GM19351 (cell line): Measurements from ENCODE around the gene SMIM45.

ENCODE experiments used
- ATAC-seq: cut with Tn5 transposase; IDR thresholded peaks from one replicate; pipeline ENCODE4 v1.9.1; 2021; ENCODE audit warnings: mild to moderate bottlenecking, moderate library complexity; ENCODE audit not compliant: unreplicated experiment

SMIM45 gene

DNA sequence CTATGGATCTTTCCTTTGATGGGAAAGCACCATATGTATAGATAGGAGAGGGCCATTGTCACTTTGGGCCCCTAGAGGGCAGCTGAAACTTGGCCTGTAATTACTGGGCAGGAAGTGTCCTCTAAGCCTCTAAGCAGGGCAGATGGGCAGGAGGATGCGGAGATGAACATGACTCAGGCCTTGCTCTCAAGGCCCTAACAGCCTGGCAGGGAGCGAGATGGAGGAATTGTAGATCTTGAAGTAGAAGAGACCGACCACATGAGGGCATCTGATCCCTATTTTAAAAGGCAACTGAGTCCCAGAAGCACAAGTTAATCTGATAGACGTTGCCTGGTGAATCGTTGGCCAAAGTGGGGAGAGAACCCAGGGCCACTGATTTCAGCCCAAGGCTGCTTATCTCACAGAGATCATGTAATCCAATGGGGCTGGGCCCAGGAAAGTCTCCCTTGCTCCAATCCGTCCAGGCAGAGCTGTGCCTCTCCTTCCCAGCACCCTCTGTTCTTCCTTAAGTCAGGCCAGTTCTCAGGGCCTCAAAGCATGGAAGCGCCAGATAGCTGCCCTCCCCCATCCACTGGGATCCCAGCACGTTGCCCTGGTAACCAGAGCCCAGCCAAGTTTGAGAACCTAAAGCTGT is 14.8 kb downstream of the SMIM45 start:
- ATAC-seq: no peak

DNA sequence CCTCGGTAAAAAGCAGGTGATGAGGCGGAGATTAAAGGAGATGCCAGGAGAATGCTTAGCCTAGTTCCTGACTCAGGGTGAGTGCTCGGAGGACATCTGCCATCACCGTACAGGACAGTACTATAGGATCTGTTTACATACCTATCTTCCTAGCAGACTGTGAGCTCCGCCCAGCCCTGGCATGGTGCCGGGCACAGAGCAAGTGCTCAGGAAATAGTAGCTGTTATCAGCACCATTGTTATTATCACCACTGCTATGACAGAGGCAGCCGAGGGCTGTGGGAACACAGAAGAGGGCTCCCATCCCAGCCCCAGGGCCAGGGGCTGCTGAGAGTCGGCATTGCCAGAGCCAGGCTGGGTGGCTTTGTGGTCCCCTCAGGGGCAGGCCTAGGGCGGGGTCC is 16.7 kb downstream of the SMIM45 start:
- ATAC-seq: no peak

DNA sequence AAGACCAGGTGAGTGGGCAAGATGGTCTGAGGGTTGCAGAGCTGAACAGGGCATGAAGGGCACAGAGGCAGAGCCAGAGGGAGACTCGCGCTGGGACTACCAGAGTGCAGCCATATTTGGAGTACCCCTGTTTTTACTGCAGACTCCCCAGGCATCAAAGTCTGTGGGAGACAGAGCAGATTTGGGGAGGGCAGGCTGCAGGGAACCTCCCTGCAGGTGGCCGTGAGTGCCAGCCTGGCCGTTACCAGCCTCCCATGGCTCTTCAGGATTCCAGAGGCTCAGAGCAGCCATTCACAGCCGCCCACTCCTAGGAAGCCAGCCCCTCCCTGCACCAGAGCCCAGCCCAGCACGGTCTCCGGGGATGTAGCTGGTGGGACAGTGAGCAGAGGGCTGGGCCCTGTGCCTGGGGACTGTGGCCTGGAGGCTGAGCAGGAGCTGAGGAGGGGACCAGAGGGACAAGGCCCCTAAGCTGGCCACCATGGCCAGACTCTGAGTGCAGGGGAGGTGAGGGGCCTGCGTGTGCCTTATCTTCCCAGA is 17.2 kb downstream of the SMIM45 start, which contains the start of gene SEPTIN3:
Gene SEPTIN3, plus strand, starts transcription at position 334 of the 537 bp plus-strand sequence. CDS start 2,050 bp downstream, outside the sequence.
- no peak for ATAC-seq

DNA sequence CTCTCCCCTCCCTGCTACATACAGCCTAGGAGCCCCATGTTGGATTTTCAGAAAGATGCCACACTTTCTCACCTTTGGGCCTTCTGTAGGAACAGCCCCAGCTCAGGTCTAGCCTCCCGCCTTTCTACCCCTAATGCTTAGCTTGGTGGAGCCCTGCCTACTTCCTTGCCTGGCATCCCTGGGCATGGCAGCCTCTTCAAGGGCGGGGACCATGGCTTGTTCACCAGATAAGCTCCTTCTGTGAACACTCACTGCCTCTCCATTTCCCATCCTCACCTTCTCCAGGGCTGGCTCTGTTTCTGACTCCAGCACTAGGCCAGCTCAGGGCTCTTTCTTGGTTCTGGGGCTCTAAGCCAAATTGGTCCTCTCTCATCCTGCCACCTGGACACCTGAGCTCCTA is 18.7 kb downstream of the SMIM45 start:
- no peak for ATAC-seq

DNA sequence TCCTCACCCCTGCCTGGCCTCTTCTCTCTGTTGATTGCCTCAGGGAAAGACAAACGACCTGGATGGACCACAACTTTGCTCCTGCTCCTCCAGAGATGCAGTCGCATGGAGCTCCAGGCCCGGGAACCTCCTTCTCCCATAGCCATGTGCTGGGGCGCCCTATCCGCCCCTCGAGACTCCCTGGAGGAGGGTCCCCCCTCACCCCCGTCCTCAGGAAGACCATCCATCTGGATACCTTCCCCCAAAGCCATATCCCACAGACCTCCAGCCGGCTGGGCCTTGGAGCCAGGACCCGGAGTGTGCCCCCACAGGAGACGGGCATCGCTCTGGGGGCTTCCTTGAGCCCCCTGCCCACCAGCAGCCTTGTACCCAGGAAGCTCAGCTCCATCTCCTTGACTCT is 19.5 kb downstream of the SMIM45 start:
- no peak for ATAC-seq

DNA sequence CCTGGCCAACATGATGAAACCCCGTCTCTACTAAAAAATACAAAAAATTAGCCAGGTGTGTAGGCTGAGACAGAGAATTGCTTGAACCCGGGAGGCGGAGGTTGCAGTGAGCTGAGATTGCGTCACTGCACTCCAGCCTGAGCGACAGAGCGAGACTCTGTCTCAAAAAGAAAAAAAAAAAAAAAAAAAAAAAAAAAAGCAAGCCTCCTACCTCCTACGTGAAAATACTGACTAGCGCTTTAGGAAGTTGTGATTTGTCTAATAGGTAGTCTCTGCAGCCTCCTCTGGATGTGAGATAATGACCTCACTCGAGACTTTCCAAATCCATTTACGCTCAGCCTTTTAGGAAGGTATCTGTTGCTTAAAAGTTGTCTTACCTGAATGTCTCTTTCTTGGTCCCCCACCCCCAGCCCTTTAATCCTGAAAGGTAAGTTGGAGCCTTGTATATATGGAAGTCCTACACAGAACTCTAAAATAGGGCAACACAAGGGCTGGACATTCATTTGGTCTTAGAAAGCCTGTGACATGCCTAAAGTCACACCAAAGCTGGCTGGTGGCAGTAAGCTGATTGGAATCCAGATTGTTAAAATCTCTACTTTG is 22.8 kb downstream of the SMIM45 start:
- no peak for ATAC-seq

DNA sequence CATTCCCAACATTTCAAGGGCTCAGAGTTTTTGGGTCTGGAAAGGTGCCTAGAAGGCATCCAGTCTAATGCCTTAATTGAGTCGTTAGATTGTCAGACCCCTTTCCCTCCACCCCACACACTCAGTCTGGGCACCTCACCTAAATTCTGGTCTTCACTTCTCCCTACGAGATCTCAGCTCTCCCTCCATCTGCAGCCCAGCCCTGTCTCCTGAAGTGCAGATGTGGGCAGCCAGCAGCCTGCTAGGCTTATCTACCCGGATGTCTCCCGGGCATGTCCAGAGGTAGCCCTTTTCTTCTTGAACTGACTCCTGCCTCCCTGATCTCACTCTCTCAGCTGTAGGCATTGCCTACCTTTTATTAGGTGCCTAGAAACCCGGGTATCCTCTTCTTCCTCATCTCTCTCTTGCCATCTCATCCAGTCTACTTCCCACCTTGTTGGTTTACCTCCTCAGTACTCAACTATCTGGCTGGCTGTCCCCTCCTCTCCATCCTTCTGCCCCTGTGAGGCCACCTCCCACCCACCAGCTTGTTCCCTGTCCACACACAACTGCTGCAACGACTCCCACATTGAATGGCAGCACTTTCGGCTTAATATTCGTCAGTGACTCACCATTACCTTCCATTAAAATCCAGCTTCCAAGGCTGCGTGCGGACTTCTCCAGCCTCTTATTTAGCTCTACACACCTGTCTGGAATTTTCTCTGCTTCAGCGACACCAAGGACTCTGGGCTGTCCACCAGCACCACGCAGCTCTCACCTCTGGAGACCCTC is 23.5 kb downstream of the SMIM45 start:
- ATAC-seq: no peak

DNA sequence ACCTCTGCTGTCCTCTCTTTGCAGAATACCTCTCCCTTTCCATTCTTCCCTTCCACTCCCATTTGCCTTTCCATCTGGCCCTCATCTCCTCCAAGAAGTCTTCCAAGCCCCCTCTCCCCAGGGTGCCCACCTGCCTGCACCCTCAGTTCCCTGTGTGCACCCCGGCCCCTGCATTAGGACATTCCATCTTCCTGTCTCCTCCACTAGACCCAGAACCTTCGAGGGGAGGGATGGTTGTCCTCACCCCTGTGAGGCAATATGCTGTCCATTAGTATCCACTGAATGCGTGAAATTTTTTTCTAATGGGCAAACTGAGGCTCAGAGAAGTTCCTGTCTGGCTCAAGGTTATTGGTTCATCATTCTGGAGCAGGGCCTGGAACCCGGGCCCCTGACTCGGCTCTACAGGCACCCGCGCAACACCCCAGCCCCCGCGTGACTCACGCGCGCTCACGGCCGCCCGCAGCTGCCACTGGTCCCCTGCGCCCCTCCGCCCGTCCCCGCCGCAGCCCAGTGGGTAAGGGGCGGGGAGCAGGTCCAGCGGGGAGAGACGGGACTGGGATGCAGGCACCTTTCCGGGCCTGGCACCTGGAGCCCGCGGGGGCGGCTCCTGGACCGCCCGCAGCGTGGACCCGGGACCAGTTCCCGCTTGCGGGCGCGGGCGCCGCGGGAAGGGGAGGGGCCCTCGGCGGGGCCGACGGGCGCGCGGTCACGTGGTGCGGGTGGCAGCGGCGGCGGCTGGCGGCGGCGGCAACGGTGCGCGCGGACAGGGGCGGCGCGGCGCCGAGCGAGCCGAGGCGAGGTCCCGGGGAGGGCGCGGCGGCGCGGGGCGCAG is 24.3 kb downstream of the SMIM45 start:
- ATAC-seq: no peak

DNA sequence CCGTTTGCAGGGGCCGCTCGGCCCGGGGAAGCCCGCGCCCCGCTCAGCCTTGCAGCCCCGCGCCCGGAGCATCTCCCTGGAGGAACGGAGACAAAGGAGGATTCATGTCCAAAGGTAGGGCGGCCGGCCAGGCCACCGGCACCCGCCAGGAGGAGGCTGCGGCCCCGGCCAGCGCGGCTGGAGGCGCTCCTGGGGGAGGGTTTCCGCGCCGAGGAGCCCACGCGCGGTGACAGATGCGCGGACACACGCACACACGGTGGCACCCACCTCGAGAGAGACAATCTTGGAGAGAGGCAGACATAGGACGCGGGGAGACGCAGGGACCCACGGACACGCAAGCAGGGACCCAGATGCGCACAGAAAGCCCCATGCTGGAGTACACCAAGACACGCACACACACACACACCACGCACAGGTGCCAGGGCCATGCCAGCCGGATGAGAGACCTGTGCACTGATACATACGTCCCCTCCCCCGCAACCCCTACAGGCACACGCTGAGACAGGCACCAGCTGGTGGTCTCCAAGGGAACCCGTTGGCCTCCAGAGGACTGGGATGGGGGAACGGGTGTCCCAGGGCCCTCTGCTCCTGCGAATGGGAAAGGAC is 25.1 kb downstream of the SMIM45 start:
- ATAC-seq: no peak

DNA sequence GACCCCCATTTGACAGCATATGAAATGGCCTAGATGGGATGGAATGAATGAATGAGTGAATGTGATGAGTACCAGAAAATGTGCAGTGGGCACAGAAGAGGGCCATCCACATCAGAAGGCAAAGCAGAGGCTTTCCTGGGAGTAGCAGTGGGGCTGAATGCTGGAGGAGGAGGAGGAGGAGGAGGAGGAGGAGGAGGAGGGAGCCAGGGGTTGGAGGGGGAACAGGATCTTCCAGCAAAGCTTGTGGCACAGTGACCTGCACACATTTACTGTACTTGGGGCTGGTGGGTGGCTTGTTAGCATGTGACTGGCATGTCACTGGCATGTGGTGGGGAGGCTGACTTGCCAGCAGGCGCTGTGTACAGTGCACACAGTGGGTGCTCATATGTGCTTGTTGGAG is 26.8 kb downstream of the SMIM45 start:
- ATAC-seq: no peak

DNA sequence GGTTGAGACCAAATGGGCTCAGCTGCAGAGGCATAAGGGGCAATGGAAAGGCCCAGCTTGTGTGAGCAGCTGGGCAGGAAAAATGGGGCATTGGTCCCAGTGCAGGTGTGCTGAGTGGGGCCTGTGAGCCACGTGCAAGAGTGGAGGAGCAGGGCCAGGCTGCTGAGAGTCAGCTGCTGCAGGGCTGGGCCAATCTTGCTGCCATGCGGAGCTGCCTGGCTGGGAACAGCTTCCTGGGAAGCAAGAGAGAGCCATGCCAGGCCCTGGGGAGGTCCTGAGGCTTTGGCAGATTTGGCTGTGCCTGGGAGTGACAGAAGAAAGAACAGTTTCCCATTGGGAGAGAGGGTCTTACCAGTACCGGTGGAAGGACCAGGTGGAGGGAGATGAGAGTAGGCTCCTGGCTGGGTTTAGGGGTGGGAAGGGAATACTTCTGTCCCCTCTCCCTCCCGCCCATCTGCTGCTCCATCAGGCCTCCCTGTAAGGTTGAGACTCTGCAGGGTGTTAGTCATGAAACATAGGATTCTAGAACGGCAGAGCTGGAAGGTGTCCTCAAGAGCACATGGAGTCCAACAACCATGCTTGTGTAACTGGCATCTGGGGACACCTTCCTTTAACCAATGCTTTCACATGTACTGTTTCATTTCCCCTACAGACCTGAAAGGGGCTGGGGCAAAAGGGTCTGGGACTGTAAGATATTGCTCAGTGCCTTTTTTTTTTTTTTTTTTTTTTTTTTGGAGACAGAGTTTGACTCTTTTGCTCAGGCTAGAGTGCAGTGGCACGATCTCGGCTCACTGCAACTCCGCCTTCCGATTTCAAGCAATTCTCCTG is 27.7 kb downstream of the SMIM45 start:
- no peak for ATAC-seq

DNA sequence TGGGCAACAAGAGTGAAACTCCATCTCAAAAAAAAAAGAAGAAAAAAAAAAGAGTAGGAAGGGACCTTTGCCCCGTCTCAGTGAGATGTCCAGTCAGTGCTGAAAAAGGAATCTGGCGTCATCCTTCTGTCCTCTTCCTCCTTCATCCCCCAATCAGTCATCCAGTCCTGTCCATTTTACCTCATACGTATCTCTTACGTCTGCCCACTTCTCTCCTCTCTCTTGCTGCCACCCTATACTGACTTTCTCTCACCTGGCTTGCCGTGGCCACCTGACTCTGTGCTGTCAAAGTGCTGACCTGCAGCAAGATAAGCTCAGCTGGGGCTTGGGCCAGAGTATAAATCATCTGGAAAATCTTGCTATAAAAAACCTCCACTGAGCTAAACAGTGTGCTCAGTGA is 30.9 kb downstream of the SMIM45 start:
- no peak for ATAC-seq

DNA sequence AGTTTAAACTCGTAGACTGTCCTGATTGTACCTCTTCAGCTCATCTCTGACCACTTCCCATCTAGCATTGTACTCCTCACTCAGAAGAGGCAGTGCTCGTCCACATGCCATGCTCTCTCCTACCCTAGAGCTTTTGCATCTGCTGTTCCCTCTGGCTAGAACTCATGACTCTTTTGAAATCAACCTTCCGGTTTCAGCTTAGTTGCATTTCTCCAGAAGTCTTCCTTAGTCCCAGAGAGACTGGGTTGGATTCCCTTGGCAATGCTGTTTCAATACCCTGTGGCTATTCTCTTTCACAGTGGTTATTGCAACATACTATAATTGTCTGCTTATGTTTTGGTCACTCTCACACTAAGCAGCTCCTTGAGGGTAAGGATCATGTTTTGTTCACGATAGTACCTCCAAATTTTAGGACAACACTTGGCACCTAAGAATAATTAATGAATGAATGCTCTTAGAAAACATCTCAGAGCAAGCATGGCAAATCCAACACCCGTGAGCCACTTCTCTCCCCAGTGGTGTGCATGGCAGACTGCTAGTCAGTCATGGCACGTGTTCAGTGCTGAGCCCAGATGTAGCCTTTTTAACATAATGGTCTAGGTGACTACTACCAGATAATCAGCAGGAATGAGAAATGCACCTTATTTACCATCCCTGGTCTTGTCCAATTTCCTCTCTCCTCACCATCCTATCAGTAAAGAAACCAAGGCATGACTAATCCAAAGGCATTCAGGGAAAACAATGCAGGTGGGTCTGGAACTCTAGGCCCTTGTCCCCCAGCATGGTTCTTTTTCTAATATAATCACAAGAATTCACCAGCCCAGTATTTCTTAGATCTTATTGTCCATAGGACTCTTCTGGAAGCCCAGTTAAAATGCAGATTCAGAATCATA is 31.8 kb downstream of the SMIM45 start:
- ATAC-seq: no peak

DNA sequence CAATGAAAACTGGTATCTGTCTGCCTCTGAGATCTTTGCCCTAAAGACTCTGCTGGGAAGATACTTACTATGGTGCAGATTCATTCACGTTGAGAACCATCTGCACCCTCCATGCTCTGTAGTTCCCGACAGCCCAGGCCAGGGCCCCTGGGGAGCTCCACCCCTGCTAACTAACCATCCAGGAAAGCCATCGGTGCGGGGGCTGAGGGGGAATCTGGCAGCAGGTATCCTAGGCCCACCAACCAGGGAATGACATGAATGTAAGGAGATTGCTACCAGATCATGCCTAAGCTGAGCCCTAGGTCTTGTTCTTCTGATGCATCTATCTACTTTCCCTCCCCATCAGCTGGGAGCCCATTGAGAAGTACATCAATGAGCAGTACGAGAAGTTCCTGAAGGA is 35.3 kb downstream of the SMIM45 start:
- no peak for ATAC-seq

DNA sequence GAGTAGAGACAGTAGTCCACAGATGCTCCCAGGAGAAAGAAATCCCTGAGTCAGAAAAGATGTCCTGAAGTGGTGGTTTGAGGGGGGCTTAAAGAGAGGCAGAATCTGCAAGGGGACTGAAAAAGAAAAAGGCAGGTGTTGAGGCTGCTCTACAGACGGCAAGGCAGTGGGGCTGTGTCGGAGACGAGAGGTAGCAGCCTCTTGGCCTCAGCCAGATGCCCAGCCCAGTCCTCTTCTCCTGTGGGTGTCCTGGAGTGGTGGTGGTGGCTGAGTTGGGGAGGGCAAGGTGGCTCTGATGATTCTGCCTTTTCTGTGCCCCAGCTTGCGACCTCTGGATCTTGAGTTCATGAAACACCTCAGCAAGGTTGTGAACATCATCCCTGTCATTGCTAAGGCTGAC is 37.3 kb downstream of the SMIM45 start:
- no peak for ATAC-seq

DNA sequence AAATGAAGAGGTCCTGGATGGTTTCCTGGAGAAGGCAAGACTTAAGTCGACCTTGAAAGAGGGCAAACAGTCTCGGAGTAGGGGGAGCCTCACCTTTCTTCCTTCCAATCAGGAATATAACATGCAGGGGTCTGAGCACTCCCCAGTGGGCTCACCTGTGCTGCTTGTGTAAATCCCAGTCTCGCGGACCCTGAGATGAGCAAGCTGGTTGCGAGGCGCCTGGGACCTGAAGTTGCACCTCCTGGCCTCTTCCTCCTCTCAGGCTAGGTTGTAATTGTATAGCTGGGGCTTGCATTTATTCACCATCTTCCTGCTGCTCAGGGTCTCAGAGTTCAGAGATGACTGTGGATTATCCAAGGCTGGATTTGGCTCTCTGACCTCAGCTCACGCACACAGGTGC is 39.2 kb downstream of the SMIM45 start:
- no peak for ATAC-seq

DNA sequence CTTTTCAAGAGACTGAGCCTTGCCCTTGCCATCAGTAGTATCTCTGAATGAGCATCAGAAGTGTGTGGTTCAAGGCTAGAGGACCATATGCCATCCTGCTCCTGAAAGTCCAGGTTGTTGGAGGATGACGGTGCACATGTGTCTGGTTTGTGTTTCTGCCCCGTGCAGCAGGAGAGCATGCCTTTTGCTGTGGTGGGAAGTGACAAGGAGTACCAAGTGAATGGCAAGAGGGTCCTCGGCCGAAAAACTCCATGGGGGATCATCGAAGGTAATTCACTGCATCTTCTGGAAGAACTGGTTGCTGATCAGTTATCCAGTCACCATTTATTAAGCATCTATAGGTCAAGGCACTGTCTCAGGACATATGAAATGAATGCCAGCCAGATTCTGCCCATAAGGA is 40.5 kb downstream of the SMIM45 start:
- ATAC-seq: no peak

DNA sequence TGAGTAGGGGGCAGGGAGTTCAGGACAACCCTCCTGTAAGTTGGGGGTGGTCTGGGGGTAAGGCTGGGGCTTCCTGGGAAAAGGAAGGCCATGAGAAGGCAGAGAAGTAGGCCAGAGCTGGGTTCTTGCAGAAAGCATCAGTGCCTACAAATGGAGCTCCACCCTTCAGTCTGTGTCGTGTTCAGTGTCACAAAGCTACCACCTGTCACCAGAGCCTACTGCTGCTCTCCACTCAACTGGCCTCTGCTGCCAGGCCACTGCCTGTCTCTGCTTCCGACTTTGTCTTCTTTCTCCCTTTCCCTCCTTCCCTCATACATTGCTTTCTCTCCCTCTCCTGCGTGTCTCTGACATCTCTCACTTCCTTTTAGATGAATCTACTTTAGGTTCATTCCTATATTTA is 43.3 kb downstream of the SMIM45 start:
- no peak for ATAC-seq

DNA sequence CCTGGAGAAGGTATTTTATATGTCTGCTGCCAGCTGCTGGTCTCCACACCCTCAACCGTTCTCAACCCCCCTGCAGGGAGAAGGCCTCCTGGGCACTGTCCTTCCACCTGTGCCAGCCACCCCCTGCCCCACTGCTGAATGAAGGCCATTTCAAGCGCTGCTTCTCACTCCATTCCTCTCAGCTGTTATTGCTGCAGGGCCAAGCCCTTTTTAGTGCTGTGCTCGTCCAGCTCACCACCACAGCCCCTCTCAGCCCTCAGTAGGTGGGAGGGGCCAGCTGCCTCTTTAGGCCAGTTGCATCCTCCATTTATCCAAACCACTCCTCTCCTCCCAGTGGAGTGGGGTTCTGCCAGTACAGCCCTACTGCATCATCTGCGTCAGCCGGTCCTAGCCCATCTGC is 44.9 kb downstream of the SMIM45 start:
- no peak for ATAC-seq
